Left lobe of liver (tissue), 2 donors: ENCODE measurements around the gene TM4SF20. TPM values are rescaled to one million over a fixed set of nuclear protein-coding genes. Genes with fewer than 3 reads are reported as not detected.

Source experiments
- ATAC-seq: fragments of 200-7000 bp; cut with Tn5 transposase; one replicate; pipeline ENCODE4 v1.9.1; 2020; ENCODE audit warnings: mild to moderate bottlenecking, moderate library complexity
- DNase-seq: peaks from one replicate; pipeline ENCODE4 v3.0.0-alpha.2; 2020; ENCODE audit warnings: low spot score
- total RNA-seq: library from RNA; stranded (reverse); gene quantifications from one replicate; pipeline ENCODE4 v1.2.1, GENCODE V29; 2021
- donor health status: DM: no; HTN: no; CAD: no; lungs with moderate emphysema.
- donor health status: DM: no; HTN: yes; CAD: no.

Gene TM4SF20
- total RNA-seq, 1 donor from 2014 or later: not detected

- ATAC-seq (no peak), DNase-seq (no peak)
These were observed 55.3 kb downstream of the TM4SF20 start for GRCh38 chr2:227323818-227324217.

- ATAC-seq (no peak), DNase-seq (no peak)
These were observed 56.4 kb downstream of the TM4SF20 start for GRCh38 chr2:227322530-227323205.

GRCh38 chr2:227320305-227321094, 58.6 kb downstream of the TM4SF20 start:
- DNase-seq: no peak
- ATAC-seq: no peak

GRCh38 chr2:227317834-227318233, 61.3 kb downstream of the TM4SF20 start:
- ATAC-seq: no peak
- DNase-seq: no peak

GRCh38 chr2:227313310-227313709, 65.8 kb downstream of the TM4SF20 start:
- ATAC-seq (no peak), DNase-seq (no peak)

- no peak for ATAC-seq
- DNase-seq: no peak
These were observed 66.5 kb downstream of the TM4SF20 start for GRCh38 chr2:227312579-227312978.

Other genes with a start within 250 kb of the TM4SF20 start
- gene COL4A4, start 215.1 kb downstream of the TM4SF20 start, total RNA-seq: 2.1 TPM
- gene COL4A3, start 214.7 kb downstream of the TM4SF20 start, total RNA-seq: 0.55 TPM
- 27.6 TPM for gene MFF, start 54.1 kb downstream of the TM4SF20 start, total RNA-seq
- gene SCYGR1, start 8.6 kb upstream of the TM4SF20 start, total RNA-seq: not detected
- gene AGFG1, start 92.8 kb upstream of the TM4SF20 start, total RNA-seq: 21.9 TPM
- gene SCYGR2, start 219.6 kb upstream of the TM4SF20 start, total RNA-seq: not detected
- not detected for gene SCYGR3, start 235.5 kb upstream of the TM4SF20 start, total RNA-seq
- gene SCYGR4, start 238.2 kb upstream of the TM4SF20 start, total RNA-seq: not detected